GM12878 (cell line): ENCODE measurements around the gene PRORP. TPM values are rescaled to one million over a fixed set of nuclear protein-coding genes. Genes with fewer than 3 reads are reported as not detected.

Source experiments
- ATAC-seq: fragments of 200-7000 bp; cut with Tn5 transposase; 3 replicates; pipeline ENCODE4 v1.9.1; 2020; ENCODE audit warnings: mild to moderate bottlenecking, moderate library complexity
- BruUV-seq: library from RNA; stranded (reverse); fragments of 400-500 nt; replicated peaks from 2 replicates; lab custom pipeline; 2021; lab: Mats Ljungman, UMichigan
- CTCF ChIA-PET: fragments of 300-600 bp; sonication (Branson Sonifier 250); formaldehyde crosslinking; extraction: SDS; loops from one replicate; lab custom pipeline; 2021; ENCODE audit warnings: inconsistent platforms; lab: Yijun Ruan, JAX
- POLR2A ChIA-PET: fragments of 350-600 bp; formaldehyde crosslinking; extraction: SDS; loops from one replicate; lab custom pipeline; 2021; ENCODE audit warnings: inconsistent platforms; lab: Charles Lee
- RAD21 ChIA-PET: fragments of 300-600 bp; sonication (Branson Sonifier 250); formaldehyde crosslinking; loops from one replicate; lab custom pipeline; 2023; ENCODE audit warnings: antibody characterized with exemption; ENCODE audit not compliant: unreplicated experiment; lab: Charles Lee
- SMC1A ChIA-PET: fragments of 300-600 bp; sonication (Branson Sonifier 250); formaldehyde crosslinking; loops from one replicate; lab custom pipeline; 2023; ENCODE audit not compliant: unreplicated experiment, uncharacterized antibody; lab: Charles Lee
- DNase-seq: peaks from one replicate; pipeline ENCODE4 v3.0.0-alpha.2; 2011; ENCODE audit warnings: low read depth, low spot score
- FAIRE-seq: peaks from 3 replicates; lab custom pipeline; 2011; peaks lifted over from hg19 to GRCh38; lab: Jason Lieb, UNC
- H2AFZ ChIP-seq: 2 replicates; pipeline ENCODE4 v1.6.0; 2011; ENCODE audit warnings: low read depth, low read length, control low read depth; ENCODE audit not compliant: control insufficient read depth
- H3K27ac ChIP-seq: 2 replicates; pipeline ENCODE4 v1.5.1; 2011; ENCODE audit warnings: control low read depth; ENCODE audit not compliant: control insufficient read depth, insufficient read depth
- H3K27me3 ChIP-seq, 2 experiments: replicated peaks in 1 of 2; 2 replicates each; pipeline versions ENCODE4 v1.6.0 to v1.6.1; 2011; ENCODE audit warnings: low read length in 1 of 2; ENCODE audit not compliant: control insufficient read depth in 2 of 2, insufficient read depth in 2 of 2
- H3K36me3 ChIP-seq, 2 experiments: 2 replicates each; pipeline ENCODE4 v1.5.1; 2011; ENCODE audit warnings: low read length in 1 of 2; ENCODE audit not compliant: control insufficient read depth in 2 of 2, insufficient read depth in 2 of 2
- H3K4me1 ChIP-seq: 2 replicates; pipeline ENCODE4 v1.6.1; 2011; ENCODE audit warnings: mild to moderate bottlenecking, low read length, moderate library complexity, mixed read lengths; ENCODE audit not compliant: control insufficient read depth, insufficient read depth
- H3K4me2 ChIP-seq: 2 replicates; pipeline ENCODE4 v1.6.0; 2011; ENCODE audit warnings: control low read depth; ENCODE audit not compliant: control insufficient read depth, insufficient read depth
- H3K4me3 ChIP-seq: fragments of 200-600 bp; sonication (generic); 2 replicates; pipeline ENCODE4 v1.5.1; 2016
- H3K79me2 ChIP-seq: 2 replicates; pipeline ENCODE4 v1.6.0; 2011; ENCODE audit warnings: low read length; ENCODE audit not compliant: control insufficient read depth, insufficient read depth
- H3K9ac ChIP-seq: 2 replicates; pipeline ENCODE4 v1.8.0; 2011; ENCODE audit warnings: low read length, control low read depth, mixed read lengths; ENCODE audit not compliant: control insufficient read depth, insufficient read depth
- H3K9me3 ChIP-seq: replicated peaks from 3 replicates; pipeline ENCODE4 v1.5.1; 2011; ENCODE audit warnings: mild to moderate bottlenecking, low read length; ENCODE audit not compliant: control insufficient read depth, insufficient read depth
- H4K20me1 ChIP-seq: 2 replicates; pipeline ENCODE4 v1.6.0; 2011; ENCODE audit not compliant: control insufficient read depth, insufficient read depth
- CBX5 ChIP-seq: sonication (generic); IDR thresholded peaks from 2 replicates; pipeline ENCODE4 v1.6.1; 2016; ENCODE audit warnings: low read depth, moderate library complexity, mild to moderate bottlenecking, inconsistent platforms
- E4F1 ChIP-seq: fragments of 450-650 bp; IDR thresholded peaks from 2 replicates; pipeline ENCODE4 v1.6.1; 2018; ENCODE audit warnings: borderline replicate concordance, mild to moderate bottlenecking; ENCODE audit not compliant: partially characterized antibody
- FOS ChIP-seq: IDR thresholded peaks from 3 replicates; pipeline ENCODE4 v1.6.1; 2011; ENCODE audit warnings: borderline replicate concordance; ENCODE audit not compliant: insufficient read length; ENCODE audit errors: extremely low read depth
- IKZF1 ChIP-seq: fragments of 450-650 bp; conservative IDR thresholded peaks from 2 replicates; pipeline ENCODE4 v1.6.1; 2017; ENCODE audit warnings: antibody characterized with exemption, mild to moderate bottlenecking
- JUNB ChIP-seq: IDR thresholded peaks from 2 replicates; pipeline ENCODE4 v1.6.1; 2016; ENCODE audit warnings: antibody characterized with exemption, mild to moderate bottlenecking
- NFXL1 ChIP-seq: fragments of 450-650 bp; IDR thresholded peaks from 2 replicates; pipeline ENCODE4 v1.6.1; 2017; ENCODE audit warnings: antibody characterized with exemption, mild to moderate bottlenecking, borderline replicate concordance
- RUNX3 ChIP-seq: IDR thresholded peaks from 2 replicates; pipeline ENCODE4 v1.6.1; 2012; ENCODE audit warnings: low read length, inconsistent platforms
- SUZ12 ChIP-seq: fragments of 200-600 bp; sonication (generic); IDR thresholded peaks from one replicate; pipeline ENCODE4 v1.6.1; 2018; ENCODE audit warnings: antibody characterized with exemption, mild to moderate bottlenecking; ENCODE audit not compliant: unreplicated experiment
- WRNIP1 ChIP-seq: IDR thresholded peaks from 2 replicates; pipeline ENCODE4 v1.6.1; 2011; ENCODE audit warnings: low read depth, low read length, improper control_type of control experiment, borderline replicate concordance
- ZSCAN29 ChIP-seq: fragments of 450-650 bp; IDR thresholded peaks from 2 replicates; pipeline ENCODE4 v1.6.1; 2017; ENCODE audit warnings: mild to moderate bottlenecking, moderate library complexity
- WGBS: methylation state at CpG from one replicate; pipeline ENCODE4 v1.1.6; 2016; ENCODE audit warnings: low lambda C conversion rate; ENCODE audit not compliant: insufficient replicate concordance, insufficient coverage; ENCODE audit errors: missing lambda C conversion rate; 5-methylcytosine and 5-hydroxymethylcytosine counted together
- in situ Hi-C: fragments of 300-500 bp; cut with MboI; formaldehyde crosslinking; loops from 9 replicates; pipeline ENCODE4 v1.14.3; 2018; ENCODE audit warnings: mixed read lengths
- intact Hi-C: fragments of 100-400 bp; cut with micrococcal nuclease; formaldehyde crosslinking; loops from one replicate; pipeline ENCODE4 v1.14.2; 2022; ENCODE audit not compliant: unreplicated experiment
- polyA plus RNA-seq, 11 experiments: library from polyadenylated mRNA; depleted of rRNA in 4 of 11; unstranded in 6 of 11; stranded (reverse) in 5 of 11; fragments of >200 nt; fragmentation: Nextera tagmentation in 4 of 11; fragmentation: Illumina TruSeq in 1 of 11; extraction: Ambion mirVana in 4 of 11; extraction: Trizol in 1 of 11; gene quantifications; 1 replicate in 1 of 11; 2 replicates in 10 of 11; pipeline versions ENCODE4 v1.2.1 to v1.2.3, GENCODE V29; 2011 to 2016; ENCODE audit warnings: inconsistent platforms in 2 of 11, missing spikeins in 2 of 11, low read depth in 1 of 11
- total RNA-seq, 4 experiments: library from RNA; depleted of rRNA in 3 of 4; stranded (reverse); fragments of >200 nt in 3 of 4; fragmentation: Illumina TruSeq in 1 of 4; extraction: Trizol in 1 of 4; gene quantifications; 2 replicates each; pipeline versions ENCODE4 v1.2.1 to v1.2.3, GENCODE V29; 2013 to 2021
- TF ChIP-seq, protein P1 (sequence below): fragments of 450-650 bp; IDR thresholded peaks from 2 replicates; pipeline ENCODE4 v1.6.1; 2018; ENCODE audit warnings: mild to moderate bottlenecking, low read depth, moderate library complexity; ENCODE audit not compliant: partially characterized antibody
- TF ChIP-seq, protein P2 (sequence below): fragments of 150-350 bp; IDR thresholded peaks from 2 replicates; pipeline ENCODE4 v1.6.1; 2014; ENCODE audit warnings: mild to moderate bottlenecking, low read depth, low read length
- TF ChIP-seq, protein P3 (sequence below): IDR thresholded peaks from 2 replicates; pipeline ENCODE4 v1.6.1; 2011; ENCODE audit warnings: borderline replicate concordance, low read depth, mild to moderate bottlenecking, moderate library complexity, mixed read lengths, low read length; ENCODE audit not compliant: insufficient read depth; ENCODE audit errors: extremely low read length
- TF ChIP-seq, protein P4 (sequence below): fragments of 450-650 bp; IDR thresholded peaks from 2 replicates; pipeline ENCODE4 v1.6.1; 2016; ENCODE audit warnings: mild to moderate bottlenecking

The PRORP gene
- total and polyA plus RNA-seq, 10 of the 15 experiments (the other 5 are each of a cell fraction or from before 2014, with no cell fraction given), result 38.8 to 61.3 (median 46.7) TPM

DNA sequence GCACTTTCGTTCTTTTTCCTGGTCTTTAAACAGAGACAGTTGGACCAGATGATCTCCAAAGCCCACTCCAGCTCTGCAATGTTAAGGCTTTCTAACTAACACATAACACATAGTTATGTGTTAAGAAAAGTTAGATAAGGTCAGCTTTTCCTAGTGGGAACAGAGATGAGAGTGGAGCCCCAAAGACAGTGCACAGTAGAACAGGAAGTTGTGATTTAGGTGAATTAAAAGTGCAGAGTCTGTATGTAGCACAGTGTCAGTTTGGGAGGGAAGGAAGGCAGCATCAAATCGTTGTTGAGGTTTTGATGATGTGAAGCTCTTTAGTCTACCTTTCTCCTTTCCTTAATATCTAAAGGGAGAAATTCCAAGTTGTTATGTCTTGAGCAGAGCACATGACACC is 31.7 kb downstream of the PRORP start:
- peaks cover 1% of the 10 kb centered on the region for H3K79me2 ChIP-seq
- no peak overlapping the region for H3K4me2 ChIP-seq
- 76% methylated on average over 2 of the region's 2 CpGs for WGBS
- ChIA-PET RAD21 (interaction anchor here (0.6 to 2.7 kb wide), 6 partner anchors 9 to 138 kb away, joined by 3 to 10 read pairs (median 4); partner anchors contain the start of gene PSMA6), CTCF (interaction anchor here (1.0 to 3.4 kb wide), 5 partner anchors 9 to 262 kb away, joined by 3 to 28 read pairs (median 10); no protein-coding TSS in a partner anchor), POLR2A (interaction anchor here (1.0 to 1.6 kb wide), 3 partner anchors 8 to 258 kb away, joined by 4 to 9 read pairs (median 4); no protein-coding TSS in a partner anchor), SMC1A (interaction anchor here (0.7 to 5.9 kb wide), 10 partner anchors 8 to 267 kb away, joined by 3 to 41 read pairs (median 7); partner anchors contain the start of gene NFKBIA)
- intact Hi-C loops, result no loop called here
- DNase-seq (no peak), ATAC-seq (no peak), FAIRE-seq (no peak)
- in situ Hi-C loops, result no loop called here
- no peaks in the 10 kb centered on the region for H3K27me3 ChIP-seq
- no peaks in the 10 kb centered on the region for H4K20me1 ChIP-seq
- H2AFZ ChIP-seq, result no peak overlapping the region; the same call in 1 of the 2 replicates
- H3K9ac ChIP-seq, result no peak overlapping the region
- H3K4me1 ChIP-seq, result peaks cover 8% of the 10 kb centered on the region; the same call in 1 of the 2 replicates
- no peaks in the 10 kb centered on the region for H3K9me3 ChIP-seq
- H3K27ac ChIP-seq, result no peak overlapping the region
- BruUV-seq, result no TSS peak
- H3K4me3 ChIP-seq, result no peak overlapping the region
- H3K36me3 ChIP-seq, result 0 out of 4 replicates have a peak, but pooled peaks cover 1 to 2% of the 10 kb centered on the region in 2 experiments
- no peak for TF ChIP-seq CBX5
- no peak for TF ChIP-seq FOS
- TF ChIP-seq JUNB, result no peak
- TF ChIP-seq ZSCAN29, result no peak
- TF ChIP-seq, protein P1, sequence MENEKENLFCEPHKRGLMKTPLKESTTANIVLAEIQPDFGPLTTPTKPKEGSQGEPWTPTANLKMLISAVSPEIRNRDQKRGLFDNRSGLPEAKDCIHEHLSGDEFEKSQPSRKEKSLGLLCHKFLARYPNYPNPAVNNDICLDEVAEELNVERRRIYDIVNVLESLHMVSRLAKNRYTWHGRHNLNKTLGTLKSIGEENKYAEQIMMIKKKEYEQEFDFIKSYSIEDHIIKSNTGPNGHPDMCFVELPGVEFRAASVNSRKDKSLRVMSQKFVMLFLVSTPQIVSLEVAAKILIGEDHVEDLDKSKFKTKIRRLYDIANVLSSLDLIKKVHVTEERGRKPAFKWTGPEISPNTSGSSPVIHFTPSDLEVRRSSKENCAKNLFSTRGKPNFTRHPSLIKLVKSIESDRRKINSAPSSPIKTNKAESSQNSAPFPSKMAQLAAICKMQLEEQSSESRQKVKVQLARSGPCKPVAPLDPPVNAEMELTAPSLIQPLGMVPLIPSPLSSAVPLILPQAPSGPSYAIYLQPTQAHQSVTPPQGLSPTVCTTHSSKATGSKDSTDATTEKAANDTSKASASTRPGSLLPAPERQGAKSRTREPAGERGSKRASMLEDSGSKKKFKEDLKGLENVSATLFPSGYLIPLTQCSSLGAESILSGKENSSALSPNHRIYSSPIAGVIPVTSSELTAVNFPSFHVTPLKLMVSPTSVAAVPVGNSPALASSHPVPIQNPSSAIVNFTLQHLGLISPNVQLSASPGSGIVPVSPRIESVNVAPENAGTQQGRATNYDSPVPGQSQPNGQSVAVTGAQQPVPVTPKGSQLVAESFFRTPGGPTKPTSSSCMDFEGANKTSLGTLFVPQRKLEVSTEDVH, result no peak
- no peak for TF ChIP-seq IKZF1
- TF ChIP-seq, protein P2, sequence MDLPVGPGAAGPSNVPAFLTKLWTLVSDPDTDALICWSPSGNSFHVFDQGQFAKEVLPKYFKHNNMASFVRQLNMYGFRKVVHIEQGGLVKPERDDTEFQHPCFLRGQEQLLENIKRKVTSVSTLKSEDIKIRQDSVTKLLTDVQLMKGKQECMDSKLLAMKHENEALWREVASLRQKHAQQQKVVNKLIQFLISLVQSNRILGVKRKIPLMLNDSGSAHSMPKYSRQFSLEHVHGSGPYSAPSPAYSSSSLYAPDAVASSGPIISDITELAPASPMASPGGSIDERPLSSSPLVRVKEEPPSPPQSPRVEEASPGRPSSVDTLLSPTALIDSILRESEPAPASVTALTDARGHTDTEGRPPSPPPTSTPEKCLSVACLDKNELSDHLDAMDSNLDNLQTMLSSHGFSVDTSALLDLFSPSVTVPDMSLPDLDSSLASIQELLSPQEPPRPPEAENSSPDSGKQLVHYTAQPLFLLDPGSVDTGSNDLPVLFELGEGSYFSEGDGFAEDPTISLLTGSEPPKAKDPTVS, result no peak
- TF ChIP-seq SUZ12, result no peak
- TF ChIP-seq, protein P3, sequence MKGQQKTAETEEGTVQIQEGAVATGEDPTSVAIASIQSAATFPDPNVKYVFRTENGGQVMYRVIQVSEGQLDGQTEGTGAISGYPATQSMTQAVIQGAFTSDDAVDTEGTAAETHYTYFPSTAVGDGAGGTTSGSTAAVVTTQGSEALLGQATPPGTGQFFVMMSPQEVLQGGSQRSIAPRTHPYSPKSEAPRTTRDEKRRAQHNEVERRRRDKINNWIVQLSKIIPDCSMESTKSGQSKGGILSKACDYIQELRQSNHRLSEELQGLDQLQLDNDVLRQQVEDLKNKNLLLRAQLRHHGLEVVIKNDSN, result no peak
- TF ChIP-seq, protein P4, sequence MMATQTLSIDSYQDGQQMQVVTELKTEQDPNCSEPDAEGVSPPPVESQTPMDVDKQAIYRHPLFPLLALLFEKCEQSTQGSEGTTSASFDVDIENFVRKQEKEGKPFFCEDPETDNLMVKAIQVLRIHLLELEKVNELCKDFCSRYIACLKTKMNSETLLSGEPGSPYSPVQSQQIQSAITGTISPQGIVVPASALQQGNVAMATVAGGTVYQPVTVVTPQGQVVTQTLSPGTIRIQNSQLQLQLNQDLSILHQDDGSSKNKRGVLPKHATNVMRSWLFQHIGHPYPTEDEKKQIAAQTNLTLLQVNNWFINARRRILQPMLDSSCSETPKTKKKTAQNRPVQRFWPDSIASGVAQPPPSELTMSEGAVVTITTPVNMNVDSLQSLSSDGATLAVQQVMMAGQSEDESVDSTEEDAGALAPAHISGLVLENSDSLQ, result no peak
- TF ChIP-seq E4F1, result no peak
- no peak for TF ChIP-seq NFXL1
- no peak for TF ChIP-seq WRNIP1
- TF ChIP-seq RUNX3, result no peak
